Tibial nerve (tissue), 4 donors: ENCODE results near the gene TRIM66. TPM values are rescaled to one million over a fixed set of nuclear protein-coding genes. Genes with fewer than 3 reads are reported as not detected.

Experiments
- DNase-seq, 2 donors: peaks; one replicate each; pipeline ENCODE4 v3.0.0-alpha.2; 2019; ENCODE audit warnings: low spot score in 2 of 2
- H3K27ac ChIP-seq, 4 donors: fragments of 200-600 bp; sonication (generic) in 3 of 4; one replicate each; pipeline ENCODE4 v1.5.1; 2017 to 2019; ENCODE audit warnings: mild to moderate bottlenecking in 1 of 4
- H3K27me3 ChIP-seq, 2 donors: fragments of 200-600 bp; sonication (generic) in 1 of 2; one replicate each; pipeline versions ENCODE4 v1.5.1 to v1.6.0; 2017 to 2019
- H3K36me3 ChIP-seq, 3 donors: fragments of 200-600 bp; sonication (generic); one replicate each; pipeline ENCODE4 v1.5.1; 2018 to 2019
- H3K4me1 ChIP-seq, 4 donors: fragments of 200-600 bp; sonication (generic) in 3 of 4; one replicate each; pipeline ENCODE4 v1.5.1; 2017 to 2019
- H3K4me3 ChIP-seq, 4 donors: fragments of 200-600 bp; sonication (generic) in 3 of 4; one replicate each; pipeline ENCODE4 v1.5.1; 2017 to 2019; ENCODE audit warnings: mild to moderate bottlenecking in 1 of 4, moderate library complexity in 1 of 4
- H3K9me3 ChIP-seq, 4 donors: fragments of 200-600 bp; sonication (generic) in 3 of 4; one replicate each; pipeline ENCODE4 v1.5.1; 2017 to 2019
- CTCF ChIP-seq, 5 experiments: fragments of 200-600 bp in 3 of 5; fragments of 450-650 bp in 2 of 5; sonication (generic) in 3 of 5; IDR thresholded peaks; one replicate each; pipeline ENCODE4 v1.5.1; 2016 to 2019; ENCODE audit warnings: antibody characterized with exemption in 5 of 5, mild to moderate bottlenecking in 3 of 5, moderate library complexity in 2 of 5
- EP300 ChIP-seq, 2 donors: sonication (generic); formaldehyde crosslinking; IDR thresholded peaks; one replicate each; pipeline ENCODE4 v1.6.1; 2017; ENCODE audit warnings: antibody characterized with exemption in 2 of 2, mild to moderate bottlenecking in 1 of 2
- POLR2A ChIP-seq, 2 donors: fragments of 450-650 bp; IDR thresholded peaks; one replicate each; pipeline ENCODE4 v1.6.1; 2017; ENCODE audit warnings: antibody characterized with exemption in 2 of 2, mild to moderate bottlenecking in 2 of 2, moderate library complexity in 2 of 2
- WGBS, 2 donors: methylation state at CpG; one replicate each; pipeline ENCODE4 v1.1.5; 2018; 5-methylcytosine and 5-hydroxymethylcytosine counted together
- total RNA-seq, 4 donors: library from RNA; depleted of rRNA; stranded (reverse); fragments of >200 nt; gene quantifications; one replicate each; pipeline ENCODE4 v1.1.0, GENCODE V29; 2016

The TRIM66 gene
- total RNA-seq, 4 donors from 2014 or later: 7.1 to 26.5 (median 16.2) TPM

DNA sequence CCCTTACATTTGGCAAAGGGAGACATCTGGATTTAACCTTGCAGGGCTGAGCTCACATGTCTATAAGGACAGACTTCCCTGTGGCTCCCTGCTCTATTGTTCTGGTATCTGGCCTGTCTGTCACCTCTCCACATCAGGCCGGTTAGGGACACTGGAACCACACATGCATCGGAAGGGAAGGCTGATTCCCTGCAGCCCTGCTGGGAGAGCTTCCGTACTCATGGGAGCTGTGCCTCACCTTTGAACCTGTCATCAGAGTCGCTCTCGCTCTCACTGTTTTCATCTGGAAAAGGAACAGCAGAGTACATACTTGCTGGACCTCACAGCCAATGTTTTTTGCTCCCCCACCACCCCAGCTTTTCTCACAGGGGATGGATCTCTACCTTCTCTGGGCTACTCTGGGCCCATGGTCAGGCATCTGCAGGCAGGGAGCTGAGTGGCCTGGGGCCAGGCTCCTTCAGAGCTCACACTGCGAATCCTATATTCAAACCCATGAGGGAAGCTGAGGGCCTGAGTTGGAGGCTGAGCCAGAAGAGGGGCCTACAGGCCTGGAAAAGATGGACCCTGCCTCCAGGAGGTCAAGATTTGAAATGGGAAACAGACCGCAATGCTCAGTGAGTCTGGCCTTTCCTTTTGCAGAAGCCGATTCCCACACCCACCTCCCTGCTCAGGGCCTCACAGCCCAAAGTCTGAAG lies 31.4 kb upstream of the TRIM66 start:
- no peak for TF ChIP-seq POLR2A (IDR thresholded peaks at IDR 0.05)
- no peak for TF ChIP-seq EP300 (IDR thresholded peaks at IDR 0.05)
- WGBS, 2 donors: 76 to 83% methylated on average over 7 to 8 of the region's 8 CpGs
- Histone ChIP-seq H3K9me3 (no peaks in the 10 kb centered on the region), H3K27ac (peak overlapping the region in 2 of 4 donors; percentile 49 to 92), H3K36me3 (peaks cover 0 to 60% (median 0%) of the 10 kb centered on the region in 3 donors), H3K4me3 (no peak overlapping the region), H3K4me1 (peaks cover 0 to 66% (median 45%) of the 10 kb centered on the region in 4 donors), H3K27me3 (no peaks in the 10 kb centered on the region)
- no peak for DNase-seq

DNA sequence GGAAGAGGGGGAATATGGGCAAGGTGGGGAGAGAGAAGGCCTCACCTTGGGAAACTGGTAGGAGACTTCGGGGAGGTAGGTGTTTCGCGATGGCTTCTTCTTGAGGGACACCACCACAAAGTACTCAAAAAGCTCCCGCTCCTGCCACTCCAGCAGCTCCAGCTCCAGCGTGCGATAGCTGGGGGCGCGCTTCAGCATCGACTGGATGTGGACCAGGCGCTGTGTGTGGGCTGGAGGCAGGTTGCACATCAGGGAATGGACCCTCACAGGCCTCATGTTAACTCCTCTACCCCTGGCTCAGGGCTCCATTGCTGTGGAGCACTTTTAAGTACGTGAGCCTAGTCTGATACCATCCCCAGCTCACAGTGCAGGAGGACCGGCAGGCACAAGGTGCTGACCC lies 30.0 kb upstream of the TRIM66 start:
- Histone ChIP-seq H3K4me3 (no peak overlapping the region), H3K4me1 (peaks cover 2 to 67% (median 42%) of the 10 kb centered on the region in 4 donors), H3K27me3 (no peaks in the 10 kb centered on the region), H3K36me3 (peaks cover 0 to 64% (median 0%) of the 10 kb centered on the region in 3 donors), H3K9me3 (no peaks in the 10 kb centered on the region), H3K27ac (peak overlapping the region in 1 of 4 donors; percentile 46)
- TF ChIP-seq EP300 (IDR thresholded peaks at IDR 0.05) (no peak), POLR2A (IDR thresholded peaks at IDR 0.05) (no peak), CTCF (IDR thresholded peaks at IDR 0.05) (no peak)
- no peak for DNase-seq
- 88 to 96% methylated on average over 10 to 12 of the region's 12 CpGs for WGBS, 2 donors

DNA sequence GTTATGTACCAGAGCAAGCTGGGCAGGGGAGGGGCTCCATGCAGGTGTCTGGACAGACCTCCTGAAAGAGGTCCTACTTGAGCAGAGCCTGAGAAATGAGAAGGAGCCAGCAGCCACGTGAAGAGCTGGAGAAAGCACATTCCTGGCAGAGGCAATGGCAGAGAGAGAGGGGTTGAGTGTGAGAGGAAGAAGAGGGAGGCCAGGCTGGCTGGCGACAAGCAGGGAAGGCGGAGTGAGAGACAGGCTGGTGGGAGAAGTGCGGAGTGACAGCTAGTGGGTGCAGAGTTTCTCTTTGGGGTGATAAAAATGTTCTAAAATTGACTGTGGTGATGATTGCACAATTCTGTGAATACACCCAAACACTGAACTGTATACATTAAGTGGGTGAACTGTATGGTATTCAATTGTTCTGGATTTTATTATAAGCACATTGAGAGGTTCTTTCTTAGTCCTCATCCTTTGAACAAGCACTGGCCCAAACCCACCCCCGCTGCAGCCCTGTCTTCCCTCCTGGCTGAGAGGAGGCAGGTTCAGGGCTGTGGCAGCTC lies 29.5 kb upstream of the TRIM66 start:
- peak overlapping the region in 2 of 4 donors; percentile 11 to 46 for H3K27ac ChIP-seq
- WGBS, 2 donors: 77 to 78% methylated on average over 5 of the region's 5 CpGs
- H3K4me1 ChIP-seq: peaks cover 2 to 67% (median 37%) of the 10 kb centered on the region in 4 donors
- no peak for DNase-seq
- peaks cover 0 to 66% (median 0%) of the 10 kb centered on the region in 3 donors for H3K36me3 ChIP-seq
- H3K27me3 ChIP-seq: no peaks in the 10 kb centered on the region
- H3K9me3 ChIP-seq: no peaks in the 10 kb centered on the region
- TF ChIP-seq POLR2A (IDR thresholded peaks at IDR 0.05) (no peak), EP300 (IDR thresholded peaks at IDR 0.05) (no peak), CTCF (IDR thresholded peaks at IDR 0.05) (no peak)
- H3K4me3 ChIP-seq: no peak overlapping the region

GRCh38 chr11:8709777-8710176 lies 27.3 kb upstream of the TRIM66 start:
- Histone ChIP-seq H3K27ac (peak overlapping the region; percentile 77 to 93 (median 86)), H3K4me1 (peaks cover 2 to 51% (median 22%) of the 10 kb centered on the region in 4 donors), H3K27me3 (no peaks in the 10 kb centered on the region), H3K36me3 (peaks cover 0 to 79% (median 0%) of the 10 kb centered on the region in 3 donors), H3K9me3 (no peaks in the 10 kb centered on the region), H3K4me3 (no peak overlapping the region)
- WGBS, 2 donors: 85 to 89% methylated on average over 4 of the region's 4 CpGs
- DNase-seq: no peak
- TF ChIP-seq CTCF (IDR thresholded peaks at IDR 0.05): no peak
- no peak for TF ChIP-seq EP300 (IDR thresholded peaks at IDR 0.05)
- no peak for TF ChIP-seq POLR2A (IDR thresholded peaks at IDR 0.05)

GRCh38 chr11:8709002-8709672 lies 26.7 kb upstream of the TRIM66 start:
- H3K4me1 ChIP-seq: peaks cover 2 to 48% (median 16%) of the 10 kb centered on the region in 4 donors
- 15 to 24% methylated on average over 9 to 12 of the region's 12 CpGs for WGBS, 2 donors
- peak; percentile 85 to 86 for DNase-seq

More at GRCh38 chr11:8709002-8709672, 26.7 kb upstream of the TRIM66 start:
- H3K36me3 ChIP-seq: peaks cover 0 to 79% (median 0%) of the 10 kb centered on the region in 3 donors
- TF ChIP-seq CTCF (IDR thresholded peaks at IDR 0.05): no peak
- peak; percentile 61 to 85 for TF ChIP-seq EP300 (IDR thresholded peaks at IDR 0.05)
- peak in 1 of 2 donors; percentile 57 for TF ChIP-seq POLR2A (IDR thresholded peaks at IDR 0.05)
- no peaks in the 10 kb centered on the region for H3K27me3 ChIP-seq
- H3K4me3 ChIP-seq: no peak overlapping the region
- no peaks in the 10 kb centered on the region for H3K9me3 ChIP-seq
- H3K27ac ChIP-seq: peak overlapping the region; percentile 77 to 93 (median 86)
